ENCODE measurements around the gene EFHC1.

- TF ChIP-seq CTCF (IDR thresholded peaks at IDR 0.05) (no peak), POLR2A (IDR thresholded peaks at IDR 0.05) (no peak)
Measured at GRCh38 chr6:52454556-52454955, 34.4 kb downstream of the EFHC1 start.
